Tibial artery (tissue), 4 donors: Measurements from ENCODE around the gene EXOC7.

ENCODE experiments used
- DNase-seq, 2 donors: peaks; one replicate each; pipeline ENCODE4 v3.0.0-alpha.2; 2019
- H3K27ac ChIP-seq, 2 donors: fragments of 200-600 bp; sonication (generic) in 1 of 2; 1 replicate in 1 of 2; 2 replicates in 1 of 2; pipeline ENCODE4 v1.5.1; 2018 to 2019; ENCODE audit warnings: mild to moderate bottlenecking in 1 of 2
- H3K27me3 ChIP-seq, 2 donors: fragments of 200-600 bp; sonication (generic) in 1 of 2; one replicate each; pipeline versions ENCODE4 v1.5.1 to v1.6.0; 2016 to 2019
- H3K36me3 ChIP-seq, 3 donors: fragments of 200-600 bp; sonication (generic) in 2 of 3; one replicate each; pipeline ENCODE4 v1.5.1; 2016 to 2019; ENCODE audit warnings: mild to moderate bottlenecking in 2 of 3
- H3K4me1 ChIP-seq, 4 donors: fragments of 200-600 bp; sonication (generic) in 2 of 4; 1 replicate in 3 of 4; 2 replicates in 1 of 4; pipeline ENCODE4 v1.5.1; 2016 to 2019
- H3K4me3 ChIP-seq, 2 donors: fragments of 200-600 bp; sonication (generic) in 1 of 2; 1 replicate in 1 of 2; 2 replicates in 1 of 2; pipeline ENCODE4 v1.5.1; 2018 to 2019; ENCODE audit warnings: mild to moderate bottlenecking in 2 of 2
- H3K9me3 ChIP-seq, 3 donors: fragments of 200-600 bp; sonication (generic) in 1 of 3; one replicate each; pipeline ENCODE4 v1.5.1; 2016 to 2019
- CTCF ChIP-seq, 2 experiments: fragments of 200-600 bp in 1 of 2; fragments of 450-650 bp in 1 of 2; IDR thresholded peaks; one replicate each; pipeline ENCODE4 v1.5.1; 2017 to 2019; ENCODE audit warnings: antibody characterized with exemption in 2 of 2, mild to moderate bottlenecking in 1 of 2, moderate library complexity in 1 of 2
- intact Hi-C: fragments of 100-400 bp; cut with DNase I; formaldehyde crosslinking; loops from one replicate; pipeline ENCODE4 v1.15.0; 2023; ENCODE audit warnings: low total_unique reads

EXOC7 gene

GRCh38 chr17:76135810-76136188 is 32.2 kb upstream of the EXOC7 start:
- no peak for DNase-seq
- intact Hi-C loops = no loop called here
- H3K27ac ChIP-seq = no peak overlapping the region

GRCh38 chr17:76134911-76135809 is 31.6 kb upstream of the EXOC7 start:
- Histone ChIP-seq H3K27ac (no peak overlapping the region), H3K9me3 (no peaks in the 10 kb centered on the region), H3K4me1 (peaks cover 0 to 25% (median 15%) of the 10 kb centered on the region in 4 donors), H3K4me3 (no peak overlapping the region), H3K36me3 (no peaks in the 10 kb centered on the region), H3K27me3 (peaks cover 5 to 100% of the 10 kb centered on the region in 2 donors)
- intact Hi-C loops = no loop called here
- DNase-seq = no peak
- TF ChIP-seq CTCF (IDR thresholded peaks at IDR 0.05) = no peak

More at GRCh38 chr17:76135810-76136188, 32.2 kb upstream of the EXOC7 start:
- no peak overlapping the region for H3K4me3 ChIP-seq
- H3K36me3 ChIP-seq = no peaks in the 10 kb centered on the region
- TF ChIP-seq CTCF (IDR thresholded peaks at IDR 0.05) = no peak
- H3K27me3 ChIP-seq = peaks cover 7 to 100% of the 10 kb centered on the region in 2 donors
- peaks cover 0 to 32% (median 22%) of the 10 kb centered on the region in 4 donors for H3K4me1 ChIP-seq
- no peaks in the 10 kb centered on the region for H3K9me3 ChIP-seq

GRCh38 chr17:76132574-76133338 is 29.2 kb upstream of the EXOC7 start:
- no peak for TF ChIP-seq CTCF (IDR thresholded peaks at IDR 0.05)
- peaks cover 0 to 9% (median 4%) of the 10 kb centered on the region in 4 donors for H3K4me1 ChIP-seq
- H3K27me3 ChIP-seq = peaks cover 3 to 84% of the 10 kb centered on the region in 2 donors
- H3K9me3 ChIP-seq = no peaks in the 10 kb centered on the region
- H3K36me3 ChIP-seq = no peaks in the 10 kb centered on the region
- no peak overlapping the region for H3K4me3 ChIP-seq
- no peak overlapping the region for H3K27ac ChIP-seq
- intact Hi-C loops = no loop called here
- DNase-seq = no peak

GRCh38 chr17:76131692-76132573 is 28.3 kb upstream of the EXOC7 start:
- Histone ChIP-seq H3K4me3 (no peak overlapping the region), H3K27me3 (peaks cover 0 to 76% of the 10 kb centered on the region in 2 donors), H3K4me1 (peaks cover 0 to under 1% (median 0%) of the 10 kb centered on the region in 4 donors), H3K36me3 (no peaks in the 10 kb centered on the region), H3K27ac (no peak overlapping the region), H3K9me3 (no peaks in the 10 kb centered on the region)
- no peak for DNase-seq
- no peak for TF ChIP-seq CTCF (IDR thresholded peaks at IDR 0.05)
- intact Hi-C loops = no loop called here

- peaks cover 0 to 68% of the 10 kb centered on the region in 2 donors for H3K27me3 ChIP-seq
- DNase-seq = no peak
- intact Hi-C loops = no loop called here
Measured at GRCh38 chr17:76131051-76131691, 27.6 kb upstream of the EXOC7 start.

More at GRCh38 chr17:76131051-76131691, 27.6 kb upstream of the EXOC7 start:
- TF ChIP-seq CTCF (IDR thresholded peaks at IDR 0.05) = no peak
- H3K9me3 ChIP-seq = no peaks in the 10 kb centered on the region
- no peak overlapping the region for H3K27ac ChIP-seq
- H3K4me3 ChIP-seq = no peak overlapping the region
- H3K36me3 ChIP-seq = no peaks in the 10 kb centered on the region
- no peaks in the 10 kb centered on the region for H3K4me1 ChIP-seq
